ENCODE data around the gene TNNT3.
"Not testable (repeated sequence)": the region's sequence is repeated elsewhere in the genome, so short reads cannot be mapped to it uniquely, and the experiment has no call there.

The TNNT3 gene

DNA sequence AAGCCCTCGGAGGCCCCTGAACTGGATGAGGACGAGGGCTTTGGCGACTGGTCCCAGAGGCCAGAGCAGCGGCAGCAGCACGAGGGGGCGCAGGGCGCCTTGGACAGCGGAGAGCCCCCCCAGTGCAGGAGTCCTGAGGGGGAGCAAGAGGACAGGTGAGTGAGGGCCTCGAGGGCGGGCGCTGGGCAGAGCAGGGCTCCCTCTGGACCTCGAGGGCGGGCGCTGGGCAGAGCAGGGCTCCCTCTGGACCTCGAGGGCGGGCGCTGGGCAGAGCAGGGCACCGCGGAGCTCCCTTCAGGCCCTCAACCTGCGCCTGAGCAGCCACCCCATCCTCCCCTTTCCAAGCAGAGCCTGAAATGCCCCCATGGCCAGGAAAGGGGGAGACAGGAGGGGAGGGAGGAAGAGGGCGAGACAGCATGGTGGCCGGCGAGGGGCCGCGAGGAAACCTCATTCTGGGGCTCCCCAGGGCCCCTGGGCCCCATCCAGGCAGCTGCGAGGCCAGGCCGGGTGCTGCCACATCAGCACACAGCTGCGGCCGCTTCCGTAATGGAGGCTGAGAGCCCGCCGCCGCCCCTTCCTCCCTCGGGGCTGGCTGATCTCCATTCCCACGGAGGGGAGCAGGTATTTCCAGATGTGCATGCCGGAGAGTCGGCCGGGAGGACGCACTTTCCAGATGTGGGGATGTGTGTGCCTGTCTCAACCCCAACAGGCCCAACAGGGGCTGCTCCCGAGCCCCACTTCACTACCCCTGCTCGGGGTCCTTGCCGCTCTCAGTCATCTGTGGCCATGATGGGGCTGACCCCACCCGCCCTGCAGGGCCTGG, 37.9 kb upstream of the TNNT3 start:
- DNase-seq, result no peak

DNA sequence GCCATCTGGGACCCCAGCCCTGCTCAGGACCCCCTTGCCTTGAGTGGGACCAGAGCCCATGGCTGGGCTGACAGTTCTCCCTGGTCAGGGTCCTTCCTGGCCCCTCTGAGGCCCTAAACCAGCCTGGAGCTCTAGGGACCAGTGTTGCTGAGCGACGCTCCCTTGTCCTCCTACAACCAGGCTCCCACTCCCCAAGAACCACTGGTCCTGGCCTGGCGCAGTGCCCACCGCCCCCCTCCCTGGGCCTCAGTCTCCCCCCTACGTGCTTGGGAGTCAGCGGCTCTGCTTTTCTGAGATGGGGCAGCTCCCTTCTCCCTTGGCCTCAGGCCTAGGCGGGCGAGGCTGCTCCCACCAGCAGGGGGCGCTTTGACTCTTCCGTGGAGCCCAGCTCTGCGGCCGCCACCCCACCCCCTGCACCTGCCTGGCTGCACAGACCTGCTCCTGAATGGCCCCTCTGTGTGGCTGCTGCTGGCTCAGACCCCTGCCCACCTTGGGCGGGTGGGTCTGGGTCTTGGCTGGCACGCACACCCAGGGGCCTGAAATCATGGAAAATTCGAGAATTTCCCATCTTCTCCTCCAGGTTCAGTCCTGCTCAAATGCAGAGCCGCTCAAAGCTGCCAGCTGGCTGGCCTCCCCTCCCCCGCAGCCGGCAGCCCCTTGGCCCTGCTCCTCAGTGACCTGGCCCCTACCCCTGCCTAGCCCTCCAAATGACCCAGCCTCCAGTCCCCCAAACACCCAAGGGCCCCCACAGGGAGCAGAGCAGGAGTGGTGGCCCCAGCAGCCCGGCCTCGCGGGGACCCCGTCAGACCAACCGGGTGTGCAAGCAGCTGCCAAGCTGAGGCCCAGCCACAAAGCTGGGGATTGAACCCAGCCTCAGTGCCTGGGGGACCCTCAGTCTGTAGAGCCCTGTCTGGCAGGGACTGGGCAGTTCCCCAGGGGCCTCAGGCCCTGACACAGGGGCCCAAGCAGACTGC, 37.0 kb upstream of the TNNT3 start:
- DNase-seq, result peak; percentile 84

- DNase-seq, result no peak
Observed at GRCh38 chr11:1883346-1884302, 35.9 kb upstream of the TNNT3 start.

GRCh38 chr11:1884303-1884700, 35.2 kb upstream of the TNNT3 start:
- DNase-seq, result no peak

GRCh38 chr11:1886551-1886950, 33.0 kb upstream of the TNNT3 start:
- DNase-seq, result not testable (repeated sequence)

DNA sequence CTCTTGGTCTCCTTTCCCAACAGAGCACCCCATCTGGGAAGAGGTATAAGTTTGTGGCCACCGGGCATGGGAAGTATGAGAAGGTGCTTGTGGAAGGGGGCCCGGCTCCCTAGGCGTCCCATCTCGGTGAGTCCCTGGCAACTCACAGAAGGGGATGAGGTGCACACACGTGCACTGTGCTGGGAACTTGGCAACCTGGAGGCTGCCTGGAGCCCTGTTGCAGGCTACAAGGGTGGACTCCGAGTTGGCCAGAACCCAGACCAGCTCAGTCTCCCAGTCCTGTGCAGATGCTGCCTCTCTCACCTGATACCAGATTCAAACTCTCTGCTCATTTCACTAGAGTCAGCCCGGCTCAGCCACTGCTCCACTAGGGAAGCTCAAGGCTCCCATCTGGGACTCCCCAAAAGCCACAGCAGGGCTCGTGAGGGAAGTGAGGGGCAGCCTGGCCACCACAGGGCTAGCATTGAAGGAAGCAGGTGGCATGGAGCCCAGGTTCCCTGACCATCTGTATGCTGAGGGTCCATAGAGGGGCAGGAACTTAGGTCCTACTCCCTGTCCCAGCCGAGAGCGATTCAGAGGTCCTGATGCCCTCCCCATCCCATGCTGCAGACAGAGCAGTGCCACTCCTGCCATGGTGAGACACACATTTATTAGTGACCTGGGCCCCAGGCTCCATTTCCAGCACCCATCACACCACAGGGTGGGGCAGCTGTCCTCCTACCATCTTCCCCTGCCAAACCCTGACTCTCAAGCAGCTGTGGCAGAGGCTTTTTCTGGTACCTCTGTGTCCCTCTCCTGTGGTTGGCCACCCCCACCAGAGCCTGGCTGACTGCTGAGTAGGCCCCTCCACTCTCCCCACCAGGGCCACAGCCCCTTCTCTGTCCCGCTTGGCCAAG, 31.8 kb upstream of the TNNT3 start:
- DNase-seq, result no peak

DNA sequence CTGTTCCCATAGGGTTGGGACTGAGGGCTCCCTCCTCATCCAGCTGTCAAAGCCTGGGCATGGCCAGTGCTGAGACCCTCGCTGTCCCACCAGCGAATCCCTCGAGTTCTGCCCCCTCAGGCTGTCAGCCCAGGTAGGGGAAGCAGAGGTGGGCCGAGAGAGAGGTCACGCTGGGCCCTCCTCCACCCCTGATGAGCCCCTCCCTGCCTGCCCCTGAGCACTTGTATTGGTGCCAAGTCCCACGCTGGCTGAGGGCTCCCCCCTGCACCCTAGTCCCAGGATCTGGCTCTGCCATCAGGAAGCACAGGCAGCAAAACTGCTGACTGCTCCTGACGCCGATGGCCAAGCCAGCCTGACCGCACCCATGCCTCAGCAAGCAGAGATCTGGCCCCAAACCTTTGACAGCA, 31.2 kb upstream of the TNNT3 start:
- DNase-seq, result no peak

DNA sequence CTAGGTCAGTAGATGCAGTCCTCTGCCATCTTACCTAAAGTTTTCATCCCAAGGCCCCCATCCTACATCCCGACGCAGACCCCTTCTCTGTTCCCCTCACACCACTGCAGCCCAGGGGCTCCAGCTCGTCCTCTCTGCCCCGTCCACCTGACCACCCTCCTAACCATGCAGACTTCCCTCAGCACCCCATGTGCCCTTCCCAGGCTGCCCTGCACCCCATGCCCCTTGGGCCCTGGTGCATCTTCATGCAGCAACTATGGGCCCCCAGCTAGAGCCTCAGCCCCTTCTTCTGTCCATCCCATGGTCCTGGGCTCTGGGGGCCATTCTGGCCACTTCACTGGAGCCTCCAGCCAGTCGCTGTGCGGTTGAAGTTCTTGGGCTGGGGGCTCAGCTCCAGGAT, 30.7 kb upstream of the TNNT3 start:
- no peak for DNase-seq

- no peak for DNase-seq
Observed at GRCh38 chr11:1889224-1889930, 30.1 kb upstream of the TNNT3 start.

- DNase-seq, result no peak
Observed at GRCh38 chr11:1889941-1890855, 29.3 kb upstream of the TNNT3 start.

DNA sequence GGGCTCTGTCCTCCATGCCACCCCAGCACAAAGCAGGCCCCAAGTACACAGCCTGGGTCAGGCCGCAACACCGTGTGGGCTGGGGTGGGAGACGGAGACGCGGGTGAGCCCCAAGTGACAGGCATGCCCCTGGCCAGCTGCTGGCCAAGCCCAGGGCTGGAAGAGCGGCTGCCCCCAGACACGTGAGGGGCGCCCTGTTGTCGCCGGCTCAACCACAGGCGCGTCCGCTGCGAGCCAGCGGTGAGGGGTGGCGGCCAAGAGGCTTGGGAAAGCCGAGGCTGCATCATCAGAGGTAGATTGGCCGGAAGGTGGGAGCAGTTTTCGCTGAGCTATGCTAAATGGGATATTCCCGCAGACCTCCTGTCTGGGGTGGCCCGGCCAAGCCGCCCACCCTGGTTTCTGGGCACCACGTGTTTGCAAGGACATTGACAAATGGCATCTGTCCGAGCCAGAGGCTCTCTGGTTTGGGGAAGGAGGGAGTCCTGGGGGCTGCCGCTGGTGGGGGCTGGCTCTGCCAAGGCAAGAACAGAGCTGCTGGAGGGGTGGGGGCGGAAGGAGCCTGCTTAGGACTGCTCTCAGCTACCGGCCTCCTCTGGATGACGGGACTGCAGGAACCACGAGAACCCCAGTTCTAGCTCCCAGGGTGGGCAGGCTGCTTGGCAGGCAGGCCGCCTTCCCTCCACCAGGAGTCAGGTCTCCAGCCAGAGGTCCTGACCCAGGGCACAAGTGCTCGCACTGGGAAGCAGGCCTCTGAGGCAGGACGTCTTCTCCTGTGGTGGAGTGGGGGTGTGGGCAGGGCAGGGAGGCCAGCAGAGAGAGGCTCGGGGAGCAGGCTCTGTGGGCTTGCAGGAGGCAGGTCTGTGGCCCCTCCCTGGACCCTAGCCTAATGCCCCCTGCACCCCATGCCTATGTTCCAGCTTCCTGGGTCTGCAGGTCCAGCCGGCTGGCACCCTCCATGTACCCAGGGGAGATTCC, 28.4 kb upstream of the TNNT3 start:
- no peak for DNase-seq

DNA sequence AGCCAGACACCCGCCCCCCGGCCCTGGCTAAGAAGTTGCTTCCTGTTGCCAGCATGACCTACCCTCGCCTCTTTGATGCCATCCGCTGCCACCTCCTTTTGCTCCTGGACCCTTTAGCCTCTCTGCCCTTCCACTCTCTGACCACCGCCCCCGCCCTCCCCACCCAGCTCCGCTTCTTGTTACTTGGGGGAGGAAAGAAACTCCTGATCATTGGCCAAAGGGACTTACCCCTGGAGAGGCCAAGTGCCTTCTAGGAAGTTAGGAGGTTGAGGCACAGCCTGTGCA, 27.7 kb upstream of the TNNT3 start, which contains the start of gene PRR33:
PRR33 (minus strand) TSS at position 65 of the 285 bp plus-strand sequence. CDS start 1,311 bp downstream, outside the sequence.
- DNase-seq, result no peak

DNA sequence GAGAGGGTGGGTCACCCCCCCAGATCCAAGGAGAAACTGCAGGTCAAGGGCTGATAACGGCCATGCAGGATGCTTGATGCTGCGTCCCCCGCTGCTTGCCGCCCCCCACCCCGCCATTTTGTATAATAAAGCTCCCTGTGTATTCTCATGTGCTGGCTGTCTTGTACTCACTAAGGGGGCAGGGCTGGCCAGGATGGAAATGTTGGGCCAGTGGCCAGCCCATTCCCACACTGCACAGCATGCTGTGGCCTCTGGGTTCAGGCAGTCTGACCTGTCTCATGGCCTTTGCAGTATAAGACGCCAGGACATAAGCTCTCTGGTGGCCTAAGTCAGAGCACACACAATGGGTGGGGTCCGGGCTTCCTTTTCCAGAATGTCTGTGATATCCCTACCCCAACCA, 27.4 kb upstream of the TNNT3 start:
- DNase-seq, result no peak

- no peak for DNase-seq
Observed at GRCh38 chr11:1892558-1892957, 26.9 kb upstream of the TNNT3 start.

GRCh38 chr11:1893581-1894359, 25.7 kb upstream of the TNNT3 start:
- no peak for DNase-seq

DNA sequence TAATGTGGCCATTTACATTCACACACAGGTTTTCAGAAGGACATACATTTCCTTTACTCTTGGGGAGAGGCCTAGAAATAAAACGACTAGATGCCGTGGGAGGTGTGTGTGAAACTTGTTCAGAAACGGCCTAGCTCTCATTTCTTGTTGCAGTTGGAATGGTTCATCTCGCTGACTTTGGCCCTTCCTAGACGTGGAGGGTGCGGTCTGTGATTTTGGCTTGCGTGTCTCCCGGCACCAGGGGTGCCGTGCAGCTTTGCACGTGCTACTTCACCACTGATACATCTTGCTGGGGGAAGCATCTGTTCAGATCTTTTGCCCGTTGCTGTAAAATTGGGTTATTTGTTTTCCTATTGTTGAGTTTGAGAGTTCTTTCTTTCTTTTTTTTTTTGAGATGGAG, 24.7 kb upstream of the TNNT3 start:
- DNase-seq, result no peak

- DNase-seq, result no peak
Observed at GRCh38 chr11:1896468-1896867, 23.0 kb upstream of the TNNT3 start.

GRCh38 chr11:1896923-1897322, 22.6 kb upstream of the TNNT3 start:
- DNase-seq, result peak; percentile 55

Data from suppressor macrophage treated with lipopolysaccharide for 4 hours (primary cell).